ENCODE data around the gene INAFM2.

DNA sequence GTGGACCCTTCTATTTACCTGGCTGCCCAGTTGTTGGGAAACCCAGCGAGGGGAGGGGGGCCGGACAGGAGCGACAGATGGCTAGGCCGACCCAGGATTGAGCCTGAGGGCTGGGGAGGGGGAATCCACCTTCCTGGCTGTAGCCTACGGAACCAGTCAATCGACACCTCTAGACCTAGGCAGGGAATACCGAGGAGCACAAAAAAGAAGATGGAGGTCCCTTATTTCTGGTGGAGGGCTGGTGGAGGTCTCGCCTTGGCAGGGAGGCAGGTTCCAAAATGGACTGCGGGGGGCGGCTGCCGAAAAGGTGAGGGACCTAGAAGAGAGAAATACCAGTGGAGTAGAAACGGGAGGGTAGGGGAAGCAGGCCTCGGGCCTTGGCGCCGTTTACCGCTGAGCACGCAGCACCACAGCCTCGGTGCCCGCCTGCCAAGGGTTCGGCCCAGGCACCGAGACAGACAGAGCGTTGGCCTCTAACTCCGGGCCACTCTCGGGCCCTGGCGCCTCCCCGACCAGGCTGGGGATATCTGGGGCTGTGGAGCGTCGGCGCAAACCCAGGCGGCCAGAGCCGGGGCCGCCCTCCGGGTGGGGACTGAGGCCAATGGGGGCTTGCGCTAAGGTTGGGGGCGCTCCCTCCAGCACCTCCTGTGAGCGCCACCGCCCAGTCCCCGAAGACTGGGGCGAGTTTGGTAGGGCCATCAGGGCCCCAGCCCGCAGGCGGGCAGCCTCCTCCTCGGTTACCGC, 42.3 kb upstream of the INAFM2 start:
- TF ChIP-seq, protein P1, sequence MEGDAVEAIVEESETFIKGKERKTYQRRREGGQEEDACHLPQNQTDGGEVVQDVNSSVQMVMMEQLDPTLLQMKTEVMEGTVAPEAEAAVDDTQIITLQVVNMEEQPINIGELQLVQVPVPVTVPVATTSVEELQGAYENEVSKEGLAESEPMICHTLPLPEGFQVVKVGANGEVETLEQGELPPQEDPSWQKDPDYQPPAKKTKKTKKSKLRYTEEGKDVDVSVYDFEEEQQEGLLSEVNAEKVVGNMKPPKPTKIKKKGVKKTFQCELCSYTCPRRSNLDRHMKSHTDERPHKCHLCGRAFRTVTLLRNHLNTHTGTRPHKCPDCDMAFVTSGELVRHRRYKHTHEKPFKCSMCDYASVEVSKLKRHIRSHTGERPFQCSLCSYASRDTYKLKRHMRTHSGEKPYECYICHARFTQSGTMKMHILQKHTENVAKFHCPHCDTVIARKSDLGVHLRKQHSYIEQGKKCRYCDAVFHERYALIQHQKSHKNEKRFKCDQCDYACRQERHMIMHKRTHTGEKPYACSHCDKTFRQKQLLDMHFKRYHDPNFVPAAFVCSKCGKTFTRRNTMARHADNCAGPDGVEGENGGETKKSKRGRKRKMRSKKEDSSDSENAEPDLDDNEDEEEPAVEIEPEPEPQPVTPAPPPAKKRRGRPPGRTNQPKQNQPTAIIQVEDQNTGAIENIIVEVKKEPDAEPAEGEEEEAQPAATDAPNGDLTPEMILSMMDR (IDR thresholded peaks at IDR 0.05): no peak
- no peak for TF ChIP-seq POLR2A (IDR thresholded peaks at IDR 0.05)

All from tibial nerve (tissue), 3 donors.